GM21447 (cell line): ENCODE data around the gene DZIP1.
A peak's percentile ranks its signal among the peaks of the same experiment; 100 is the strongest.
"Not testable (repeated sequence)": the region's sequence is repeated elsewhere in the genome, so short reads cannot be mapped to it uniquely, and the experiment has no call there.

Experiments
- ATAC-seq: cut with Tn5 transposase; IDR thresholded peaks from one replicate; pipeline ENCODE4 v1.9.1; 2021; ENCODE audit not compliant: unreplicated experiment

The DZIP1 gene

GRCh38 chr13:95644601-95645052 lies at the start of gene DZIP1:
Gene DZIP1, minus strand, starts transcription at chr13:95644706. Its CDS starts 2,677 bp downstream, at chr13:95642029.
- ATAC-seq, result peak; percentile 77

GRCh38 chr13:95690986-95691385 lies 46.5 kb upstream of the DZIP1 start:
- ATAC-seq, result not testable (repeated sequence)

- no peak for ATAC-seq
Measured at GRCh38 chr13:95689582-95689926, 45.0 kb upstream of the DZIP1 start.

GRCh38 chr13:95684960-95685359 lies 40.5 kb upstream of the DZIP1 start:
- ATAC-seq, result not testable (repeated sequence)

GRCh38 chr13:95684418-95684817 lies 39.9 kb upstream of the DZIP1 start:
- ATAC-seq, result no peak

GRCh38 chr13:95679722-95680121 lies 35.2 kb upstream of the DZIP1 start:
- no peak for ATAC-seq

GRCh38 chr13:95678967-95679366 lies 34.5 kb upstream of the DZIP1 start:
- no peak for ATAC-seq

GRCh38 chr13:95677564-95678266 lies 33.2 kb upstream of the DZIP1 start:
- ATAC-seq, result no peak

GRCh38 chr13:95676762-95677563 lies 32.5 kb upstream of the DZIP1 start, which contains the start of gene DNAJC3:
Gene DNAJC3, plus strand, starts transcription at chr13:95677139. Its CDS starts 117 bp downstream, at chr13:95677256.
- peak; percentile 86 for ATAC-seq

- peak; percentile 16 for ATAC-seq
Measured at GRCh38 chr13:95676105-95676761, 31.7 kb upstream of the DZIP1 start.

GRCh38 chr13:95671597-95671996 lies 27.1 kb upstream of the DZIP1 start:
- no peak for ATAC-seq

- not testable (repeated sequence) for ATAC-seq
Measured at GRCh38 chr13:95667235-95667634, 22.7 kb upstream of the DZIP1 start.

GRCh38 chr13:95660981-95661581 lies 16.6 kb upstream of the DZIP1 start:
- no peak for ATAC-seq

- no peak for ATAC-seq
Measured at GRCh38 chr13:95659500-95659899, 15.0 kb upstream of the DZIP1 start.

- ATAC-seq, result no peak
Measured at GRCh38 chr13:95656386-95657015, 12.0 kb upstream of the DZIP1 start.

GRCh38 chr13:95652821-95653220 lies 8.3 kb upstream of the DZIP1 start:
- ATAC-seq, result no peak

- ATAC-seq, result no peak
Measured at GRCh38 chr13:95652244-95652764, 7.8 kb upstream of the DZIP1 start.

GRCh38 chr13:95650696-95651095 lies 6.2 kb upstream of the DZIP1 start:
- ATAC-seq, result no peak

GRCh38 chr13:95647321-95647720 lies 2.8 kb upstream of the DZIP1 start:
- no peak for ATAC-seq

- peak; percentile 42 for ATAC-seq
Measured at GRCh38 chr13:95643936-95644598, 439 bp downstream of the DZIP1 start.
